ENCODE data around the gene CHD5.
A peak's percentile ranks its signal among the peaks of the same experiment; 100 is the strongest.
"Not testable (repeated sequence)": the region's sequence is repeated elsewhere in the genome, so short reads cannot be mapped to it uniquely, and the experiment has no call there.

CHD5 gene

GRCh38 chr1:6180268-6180706 is at the start of gene CHD5:
Gene CHD5 (minus strand): TSS chr1:6180321. CDS start chr1:6180023, 298 bp downstream.
- no peak for DNase-seq

GRCh38 chr1:6225651-6226050 is 45.5 kb upstream of the CHD5 start:
- no peak for DNase-seq

- DNase-seq = no peak
These were observed 44.6 kb upstream of the CHD5 start for GRCh38 chr1:6224718-6225117.

- DNase-seq = no peak
These were observed 43.5 kb upstream of the CHD5 start for GRCh38 chr1:6223617-6224016.

- DNase-seq = no peak
These were observed 42.5 kb upstream of the CHD5 start for GRCh38 chr1:6222636-6223035.

- no peak for DNase-seq
These were observed 41.2 kb upstream of the CHD5 start for GRCh38 chr1:6221210-6221784.

GRCh38 chr1:6220236-6220635 is 40.1 kb upstream of the CHD5 start:
- DNase-seq = no peak

GRCh38 chr1:6219641-6220040 is 39.5 kb upstream of the CHD5 start:
- not testable (repeated sequence) for DNase-seq

GRCh38 chr1:6218375-6219164 is 38.4 kb upstream of the CHD5 start:
- no peak for DNase-seq

- DNase-seq = no peak
These were observed 32.3 kb upstream of the CHD5 start for GRCh38 chr1:6212193-6212959.

- no peak for DNase-seq
These were observed 31.6 kb upstream of the CHD5 start for GRCh38 chr1:6211731-6212130.

GRCh38 chr1:6210591-6211355 is 30.7 kb upstream of the CHD5 start:
- DNase-seq = no peak

GRCh38 chr1:6209661-6210580 is 29.8 kb upstream of the CHD5 start:
- DNase-seq = no peak

GRCh38 chr1:6208723-6209660 is 28.9 kb upstream of the CHD5 start:
- DNase-seq = peak; percentile 48

- no peak for DNase-seq
These were observed 27.8 kb upstream of the CHD5 start for GRCh38 chr1:6207921-6208320.

- DNase-seq = no peak
These were observed 27.2 kb upstream of the CHD5 start for GRCh38 chr1:6207075-6207885.

GRCh38 chr1:6206520-6206855 is 26.4 kb upstream of the CHD5 start:
- no peak for DNase-seq

GRCh38 chr1:6205849-6206519 is 25.9 kb upstream of the CHD5 start, which contains the start of gene RNF207:
Gene RNF207 (plus strand): TSS chr1:6206119. CDS start chr1:6206536, 417 bp downstream.
- DNase-seq = peak; percentile 62

- DNase-seq = no peak
These were observed 22.1 kb upstream of the CHD5 start for GRCh38 chr1:6202256-6202655.
